ENCODE results near the gene SCN5A. TPM values are rescaled to one million over a fixed set of nuclear protein-coding genes. Genes with fewer than 3 reads are reported as not detected.

Gene SCN5A
- total RNA-seq, 1 donor from 2014 or later = 3.9 TPM

- TF ChIP-seq EZH2 (IDR thresholded peaks at IDR 0.05) = no peak
- TF ChIP-seq CTCF (IDR thresholded peaks at IDR 0.05) = no peak
- TF ChIP-seq EZH2phosphoT487 (IDR thresholded peaks at IDR 0.05) = no peak
- no peak for DNase-seq (ENCODE audit: low spot score)
- Mint-ChIP-seq H3K27me3 (ENCODE audit: insufficient read depth, low read depth) (peaks cover 46% of the 10 kb centered on the region), H3K4me3 (no peak overlapping the region), H3K9me3 (peaks cover 10% of the 10 kb centered on the region), H3K4me1 (peaks cover 15% of the 10 kb centered on the region), H3K27ac (no peak overlapping the region), H3K36me3 (no peaks in the 10 kb centered on the region)
- Histone ChIP-seq H2AFZ (replicated peaks) (no peak overlapping the region), H3K4me1 (peaks cover 7% of the 10 kb centered on the region), H3K9ac (no peak overlapping the region), H3K27me3 (no peaks in the 10 kb centered on the region), H3K9me3 (ENCODE audit: low read depth) (no peaks in the 10 kb centered on the region), H3K4me2 (no peak overlapping the region), H3K79me2 (ENCODE audit: low read depth) (no peaks in the 10 kb centered on the region), H3K27ac (no peak overlapping the region), H3F3A (ENCODE audit: low read depth) (peaks cover 6% of the 10 kb centered on the region), H3K4me3 (no peak overlapping the region), H4K20me1 (ENCODE audit: low read depth) (no peaks in the 10 kb centered on the region), H3K36me3 (no peaks in the 10 kb centered on the region)
Measured at GRCh38 chr3:38598791-38599190, 50.7 kb downstream of the SCN5A start.

GRCh38 chr3:38597502-38598060, 51.9 kb downstream of the SCN5A start:
- Histone ChIP-seq H3K27me3 (no peaks in the 10 kb centered on the region), H3K79me2 (ENCODE audit: low read depth) (no peaks in the 10 kb centered on the region), H3K36me3 (no peaks in the 10 kb centered on the region), H3F3A (ENCODE audit: low read depth) (peaks cover 6% of the 10 kb centered on the region), H3K27ac (no peak overlapping the region), H3K9me3 (ENCODE audit: low read depth) (no peaks in the 10 kb centered on the region), H3K4me2 (no peak overlapping the region), H3K4me3 (no peak overlapping the region), H4K20me1 (ENCODE audit: low read depth) (no peaks in the 10 kb centered on the region), H2AFZ (replicated peaks) (no peak overlapping the region), H3K9ac (no peak overlapping the region), H3K4me1 (peaks cover 7% of the 10 kb centered on the region)
- H3K27ac Mint-ChIP-seq = no peak overlapping the region
- no peak overlapping the region for H3K4me3 Mint-ChIP-seq
- peaks cover 46% of the 10 kb centered on the region for H3K27me3 Mint-ChIP-seq (ENCODE audit: insufficient read depth, low read depth)
- DNase-seq (ENCODE audit: low spot score) = no peak
- H3K9me3 Mint-ChIP-seq = peaks cover 10% of the 10 kb centered on the region
- no peaks in the 10 kb centered on the region for H3K36me3 Mint-ChIP-seq
- TF ChIP-seq EZH2phosphoT487 (IDR thresholded peaks at IDR 0.05) = no peak
- TF ChIP-seq EZH2 (IDR thresholded peaks at IDR 0.05) = no peak
- no peak for TF ChIP-seq CTCF (IDR thresholded peaks at IDR 0.05)
- H3K4me1 Mint-ChIP-seq = peaks cover 15% of the 10 kb centered on the region

GRCh38 chr3:38595393-38595792, 54.1 kb downstream of the SCN5A start:
- Mint-ChIP-seq H3K27me3 (ENCODE audit: insufficient read depth, low read depth) (peaks cover 33% of the 10 kb centered on the region), H3K4me3 (no peak overlapping the region), H3K27ac (no peak overlapping the region), H3K9me3 (peaks cover 4% of the 10 kb centered on the region), H3K36me3 (no peaks in the 10 kb centered on the region), H3K4me1 (no peaks in the 10 kb centered on the region)
- H3K9ac ChIP-seq = no peak overlapping the region
- H2AFZ ChIP-seq (replicated peaks) = no peak overlapping the region
- DNase-seq (ENCODE audit: low spot score) = no peak
- H3K27me3 ChIP-seq = no peaks in the 10 kb centered on the region
- no peaks in the 10 kb centered on the region for H3K4me1 ChIP-seq
- H3F3A ChIP-seq (ENCODE audit: low read depth) = peaks cover under 1% of the 10 kb centered on the region
- TF ChIP-seq EZH2phosphoT487 (IDR thresholded peaks at IDR 0.05) (no peak), CTCF (IDR thresholded peaks at IDR 0.05) (no peak), EZH2 (IDR thresholded peaks at IDR 0.05) (no peak)
- no peaks in the 10 kb centered on the region for H3K79me2 ChIP-seq (ENCODE audit: low read depth)
- H4K20me1 ChIP-seq (ENCODE audit: low read depth) = no peaks in the 10 kb centered on the region
- H3K9me3 ChIP-seq (ENCODE audit: low read depth) = no peaks in the 10 kb centered on the region
- H3K4me3 ChIP-seq = no peak overlapping the region
- no peak overlapping the region for H3K4me2 ChIP-seq
- no peak overlapping the region for H3K27ac ChIP-seq
- H3K36me3 ChIP-seq = no peaks in the 10 kb centered on the region
